ENCODE measurements around the gene FAM114A1. TPM values are rescaled to one million over a fixed set of nuclear protein-coding genes. Genes with fewer than 3 reads are reported as not detected.

Gene FAM114A1
- total and polyA plus RNA-seq, 2 of the 4 experiments (the other 2 are of a cell fraction): 135 to 649 TPM

- H4K20me1 ChIP-seq (ENCODE audit: insufficient read depth, low read length): no peaks in the 10 kb centered on the region
- H3K4ac ChIP-seq (ENCODE audit: low read depth, low read length): no peak overlapping the region
- H2BK20ac ChIP-seq (ENCODE audit: low read depth, low read length): no peak overlapping the region
- no peak overlapping the region for H2AK9ac ChIP-seq (replicated peaks; ENCODE audit: low read depth, low read length, poor library complexity)
- ChIA-PET CTCF (interaction anchor here (0.7 to 1.6 kb wide), 4 partner anchors 18 to 57 kb away, joined by 3 to 5 read pairs (median 4); no protein-coding TSS in a partner anchor), POLR2A (ENCODE audit: unreplicated experiment) (interaction anchor here (0.5 kb wide), 1 partner anchor 113 kb away, joined by 3 read pairs; no protein-coding TSS in a partner anchor)
- no peak overlapping the region for H4K8ac ChIP-seq (ENCODE audit: low read depth in 2 of 2, low read length in 2 of 2)
- H3K14ac ChIP-seq (replicated peaks; ENCODE audit: low read depth, low read length): no peak overlapping the region
- ATAC-seq (ENCODE audit: low read depth): no peak
- intact Hi-C loops (cut with micrococcal nuclease): no loop called here
- no peak overlapping the region for H2BK15ac ChIP-seq (ENCODE audit: low read depth, low read length)
- H2AFZ ChIP-seq (replicated peaks; ENCODE audit: low read length, poor library complexity): no peak overlapping the region
- no peak overlapping the region for H3K27ac ChIP-seq (ENCODE audit: insufficient read depth, low read length)
- in situ Hi-C loops (cut with MboI; ENCODE audit: low sequenced_read_pairs): no loop called here
- dilution Hi-C loops (cut with HindIII; ENCODE audit: low sequenced_read_pairs, unreplicated experiment): no loop called here
- H3K56ac ChIP-seq (ENCODE audit: extremely low read depth, insufficient read depth, low read length): no peak overlapping the region
- H3K18ac ChIP-seq (ENCODE audit: low read depth, low read length): no peak overlapping the region
- H3K4me2 ChIP-seq (ENCODE audit: low read depth, low read length): no peak overlapping the region
- no peak overlapping the region for H3K23ac ChIP-seq (ENCODE audit: low read depth, low read length)
- H3K9me3 ChIP-seq (ENCODE audit: control insufficient read depth, insufficient read depth, low read length): no peaks in the 10 kb centered on the region
- H4K91ac ChIP-seq (ENCODE audit: insufficient read depth, low read depth, low read length): no peak overlapping the region
- H3K27me3 ChIP-seq (ENCODE audit: control insufficient read depth, insufficient read depth, low read length): no peaks in the 10 kb centered on the region
- peaks cover 8% of the 10 kb centered on the region for H3K4me1 ChIP-seq (ENCODE audit: control insufficient read depth, insufficient read depth, low read length)
- H4K5ac ChIP-seq (ENCODE audit: low read depth, low read length): no peak overlapping the region
- 100% methylated on average over 1 of the region's 5 CpGs; no CpG with 5 or more reads in 1 of the 2 experiments for WGBS, 2 experiments (ENCODE audit: extremely low coverage in 2 of 2, insufficient read length in 1 of 2)
- H3K4me3 ChIP-seq (ENCODE audit: insufficient read depth, low read depth, low read length): no peak overlapping the region
- peak; percentile 26 for DNase-seq
- peaks cover 3% of the 10 kb centered on the region; the same call in 1 of the 2 replicates for H3K9me1 ChIP-seq (ENCODE audit: insufficient read depth, low read length)
- H3K36me3 ChIP-seq (ENCODE audit: control insufficient read depth, insufficient read depth, low read length): no peaks in the 10 kb centered on the region
- H2BK5ac ChIP-seq (ENCODE audit: low read depth, low read length, poor library complexity, severe bottlenecking): no peak overlapping the region
- no peak overlapping the region for H2AK5ac ChIP-seq (ENCODE audit: low read depth, low read length)
- H3K79me1 ChIP-seq (ENCODE audit: low read depth in 1 of 2, low read length in 2 of 2): peaks cover 0 to 3% of the 10 kb centered on the region in 2 experiments; a peak in 1 of 4 replicates
- H2BK120ac ChIP-seq (ENCODE audit: low read depth, low read length): no peak overlapping the region; the same call in 1 of the 2 replicates
- H3K9ac ChIP-seq (ENCODE audit: low read depth, low read length): no peak overlapping the region
- no TSS peak for BruUV-seq (replicated peaks)
- no peak for TF ChIP-seq POLR2A (IDR thresholded peaks at IDR 0.05; ENCODE audit: low read depth, low read length)
- no peak for TF ChIP-seq MXI1 (IDR thresholded peaks at IDR 0.05; ENCODE audit: borderline replicate concordance, low read depth, low read length)
- TF ChIP-seq CEBPB (IDR thresholded peaks at IDR 0.05; ENCODE audit: low read depth, low read length): no peak
- TF ChIP-seq FOS (IDR thresholded peaks at IDR 0.05; ENCODE audit: low read depth, low read length): no peak
- TF ChIP-seq RAD21 (IDR thresholded peaks at IDR 0.05; ENCODE audit: low read length): peak; percentile 18; the same call in 1 of the 2 replicates
- TF ChIP-seq SMC3 (IDR thresholded peaks at IDR 0.05; ENCODE audit: low read depth, low read length): no peak
- TF ChIP-seq, protein P1, sequence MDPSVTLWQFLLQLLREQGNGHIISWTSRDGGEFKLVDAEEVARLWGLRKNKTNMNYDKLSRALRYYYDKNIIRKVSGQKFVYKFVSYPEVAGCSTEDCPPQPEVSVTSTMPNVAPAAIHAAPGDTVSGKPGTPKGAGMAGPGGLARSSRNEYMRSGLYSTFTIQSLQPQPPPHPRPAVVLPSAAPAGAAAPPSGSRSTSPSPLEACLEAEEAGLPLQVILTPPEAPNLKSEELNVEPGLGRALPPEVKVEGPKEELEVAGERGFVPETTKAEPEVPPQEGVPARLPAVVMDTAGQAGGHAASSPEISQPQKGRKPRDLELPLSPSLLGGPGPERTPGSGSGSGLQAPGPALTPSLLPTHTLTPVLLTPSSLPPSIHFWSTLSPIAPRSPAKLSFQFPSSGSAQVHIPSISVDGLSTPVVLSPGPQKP (IDR thresholded peaks at IDR 0.05; ENCODE audit: borderline replicate concordance, low read depth, low read length): no peak
- TF ChIP-seq, protein P2, sequence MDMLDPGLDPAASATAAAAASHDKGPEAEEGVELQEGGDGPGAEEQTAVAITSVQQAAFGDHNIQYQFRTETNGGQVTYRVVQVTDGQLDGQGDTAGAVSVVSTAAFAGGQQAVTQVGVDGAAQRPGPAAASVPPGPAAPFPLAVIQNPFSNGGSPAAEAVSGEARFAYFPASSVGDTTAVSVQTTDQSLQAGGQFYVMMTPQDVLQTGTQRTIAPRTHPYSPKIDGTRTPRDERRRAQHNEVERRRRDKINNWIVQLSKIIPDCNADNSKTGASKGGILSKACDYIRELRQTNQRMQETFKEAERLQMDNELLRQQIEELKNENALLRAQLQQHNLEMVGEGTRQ (IDR thresholded peaks at IDR 0.05; ENCODE audit: low read depth, low read length): no peak
- no peak for TF ChIP-seq MAZ (IDR thresholded peaks at IDR 0.05; ENCODE audit: borderline replicate concordance, low read depth, low read length)
- no peak for TF ChIP-seq BHLHE40 (IDR thresholded peaks at IDR 0.05; ENCODE audit: low read depth, low read length)
- no peak for TF ChIP-seq CHD1 (IDR thresholded peaks at IDR 0.05; ENCODE audit: low read depth, low read length)
- no peak for TF ChIP-seq RCOR1 (IDR thresholded peaks at IDR 0.05; ENCODE audit: insufficient replicate concordance, low read length)
- TF ChIP-seq RFX5 (IDR thresholded peaks at IDR 0.05; ENCODE audit: low read depth, low read length): no peak
- TF ChIP-seq MAFK (IDR thresholded peaks at IDR 0.05; ENCODE audit: low read depth, low read length): no peak
- peak; percentile 48 for TF ChIP-seq CTCF (conservative IDR thresholded peaks at IDR 0.05; ENCODE audit: low read depth, low read length)
These were observed 6.7 kb upstream of the FAM114A1 start for GRCh38 chr4:38860788-38861424.
